Measurements from ENCODE around the gene EIF4B. TPM values are rescaled to one million over a fixed set of nuclear protein-coding genes. Genes with fewer than 3 reads are reported as not detected.

Gene EIF4B
- polyA plus RNA-seq, 1 donor (not counting 4 experiments of a cell fraction or from before 2014, with no cell fraction given), result 422 TPM

- Histone ChIP-seq H3K4me1 (ENCODE audit: control insufficient read depth, extremely low read depth, insufficient read depth, low read length) (peaks cover 13% of the 10 kb centered on the region), H3K4me3 (ENCODE audit: control insufficient read depth in 2 of 3, extremely low read depth in 1 of 3, insufficient read depth in 2 of 3, low read depth in 1 of 3, low read length in 3 of 3) (no peak overlapping the region), H3K79me2 (ENCODE audit: control insufficient read depth, insufficient read depth, low read length) (no peaks in the 10 kb centered on the region), H3K4me2 (ENCODE audit: control insufficient read depth, extremely low read depth, insufficient read depth, low read depth, low read length) (no peak overlapping the region), H3K27me3 (ENCODE audit: control insufficient read depth, extremely low read depth, insufficient read depth, low read length) (no peaks in the 10 kb centered on the region), H3K27ac (ENCODE audit: control insufficient read depth, insufficient read depth, low read length) (no peak overlapping the region), H2AFZ (ENCODE audit: control insufficient read depth, low read length) (no peak overlapping the region), H3K9me1 (ENCODE audit: control insufficient read depth, extremely low read depth, insufficient read depth, low read length) (peaks cover 3% of the 10 kb centered on the region), H4K20me1 (ENCODE audit: control insufficient read depth, extremely low read depth, insufficient read depth, low read length) (no peaks in the 10 kb centered on the region), H3K9me3 (ENCODE audit: control insufficient read depth, low read depth, low read length) (no peaks in the 10 kb centered on the region), H3K9ac (ENCODE audit: control insufficient read depth, extremely low read depth, insufficient read depth, low read length) (no peak overlapping the region), H3K36me3 (ENCODE audit: control insufficient read depth in 2 of 2, extremely low read depth in 1 of 2, insufficient read depth in 2 of 2, low read length in 2 of 2) (no peaks in the 10 kb centered on the region)
- no peak for DNase-seq (ENCODE audit: low read depth, low spot score)
- no peak for TF ChIP-seq CTCF (optimal IDR thresholded peaks at IDR 0.05 in 1 of 3, IDR thresholded peaks at IDR 0.05 in 1 of 3, conservative IDR thresholded peaks at IDR 0.05 in 1 of 3; ENCODE audit: extremely low read depth in 1 of 3, insufficient read depth in 2 of 3, low read length in 3 of 3)
- TF ChIP-seq EZH2 (IDR thresholded peaks at IDR 0.05; ENCODE audit: low read length), result no peak
- FAIRE-seq, result no peak
- dilution Hi-C loops (cut with MboI; ENCODE audit: extremely low pct_ligation_motif_present, low sequenced_read_pairs), result no loop called here
Observed at GRCh38 chr12:53057816-53058500, 51.7 kb downstream of the EIF4B start.

DNA sequence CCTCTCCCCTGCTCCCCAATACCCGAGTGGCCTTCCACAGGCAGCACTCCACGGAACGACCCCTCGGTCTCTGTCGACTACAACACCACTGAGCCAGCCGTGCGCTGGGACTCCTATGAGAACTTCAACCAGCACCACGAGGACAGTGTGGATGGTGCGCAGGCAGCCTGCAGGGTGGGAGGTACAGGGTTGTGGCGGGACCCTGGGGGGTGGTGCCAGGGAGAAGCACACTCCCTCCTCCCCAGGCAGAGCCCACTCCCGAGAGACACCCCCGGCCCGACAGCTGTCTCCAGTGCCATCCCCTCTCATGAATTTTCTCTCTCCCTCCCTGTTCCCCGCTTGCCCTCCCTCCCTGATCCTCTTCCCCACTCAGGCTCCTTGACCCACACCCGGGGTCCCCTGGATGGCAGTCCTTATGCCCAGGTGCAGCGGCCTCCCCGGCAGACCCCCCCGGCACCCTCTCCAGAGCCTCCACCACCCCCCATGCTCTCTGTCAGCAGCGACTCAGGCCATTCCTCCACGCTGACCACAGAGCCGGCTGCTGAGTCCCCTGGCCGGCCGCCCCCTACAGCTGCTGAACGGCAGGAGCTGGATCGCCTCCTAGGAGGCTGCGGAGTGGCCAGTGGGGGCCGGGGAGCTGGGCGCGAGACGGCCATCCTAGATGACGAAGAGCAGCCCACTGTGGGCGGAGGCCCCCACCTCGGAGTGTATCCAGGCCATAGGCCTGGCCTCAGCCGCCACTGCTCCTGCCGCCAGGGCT lies 52.6 kb downstream of the EIF4B start:
- H3K27ac ChIP-seq (ENCODE audit: control insufficient read depth, insufficient read depth, low read length), result no peak overlapping the region
- FAIRE-seq (no peak), DNase-seq (ENCODE audit: low read depth, low spot score) (no peak)
- H3K9me3 ChIP-seq (ENCODE audit: control insufficient read depth, low read depth, low read length), result no peaks in the 10 kb centered on the region
- no peaks in the 10 kb centered on the region for H3K79me2 ChIP-seq (ENCODE audit: control insufficient read depth, insufficient read depth, low read length)
- peaks cover 5% of the 10 kb centered on the region for H3K4me1 ChIP-seq (ENCODE audit: control insufficient read depth, extremely low read depth, insufficient read depth, low read length)
- H3K4me2 ChIP-seq (ENCODE audit: control insufficient read depth, extremely low read depth, insufficient read depth, low read depth, low read length), result no peak overlapping the region
- H3K36me3 ChIP-seq (ENCODE audit: control insufficient read depth in 2 of 2, extremely low read depth in 1 of 2, insufficient read depth in 2 of 2, low read length in 2 of 2), result peaks cover 0 to 2% of the 10 kb centered on the region in 2 experiments
- H3K9me1 ChIP-seq (ENCODE audit: control insufficient read depth, extremely low read depth, insufficient read depth, low read length), result no peaks in the 10 kb centered on the region
- dilution Hi-C loops (cut with MboI; ENCODE audit: extremely low pct_ligation_motif_present, low sequenced_read_pairs), result no loop called here
- no peaks in the 10 kb centered on the region for H4K20me1 ChIP-seq (ENCODE audit: control insufficient read depth, extremely low read depth, insufficient read depth, low read length)
- no peak overlapping the region for H2AFZ ChIP-seq (ENCODE audit: control insufficient read depth, low read length)
- TF ChIP-seq EZH2 (IDR thresholded peaks at IDR 0.05; ENCODE audit: low read length) (no peak), CTCF (optimal IDR thresholded peaks at IDR 0.05 in 1 of 3, IDR thresholded peaks at IDR 0.05 in 1 of 3, conservative IDR thresholded peaks at IDR 0.05 in 1 of 3; ENCODE audit: extremely low read depth in 1 of 3, insufficient read depth in 2 of 3, low read length in 3 of 3) (no peak)
- H3K27me3 ChIP-seq (ENCODE audit: control insufficient read depth, extremely low read depth, insufficient read depth, low read length), result no peaks in the 10 kb centered on the region
- H3K9ac ChIP-seq (ENCODE audit: control insufficient read depth, extremely low read depth, insufficient read depth, low read length), result no peak overlapping the region
- H3K4me3 ChIP-seq (ENCODE audit: control insufficient read depth in 2 of 3, extremely low read depth in 1 of 3, insufficient read depth in 2 of 3, low read depth in 1 of 3, low read length in 3 of 3), result no peak overlapping the region
